Peyer's patch (tissue), 4 donors: Measurements from ENCODE around the gene MELK.

Experiments
- POLR2A ChIP-seq, 2 donors: fragments of 450-650 bp; IDR thresholded peaks; one replicate each; pipeline ENCODE4 v1.5.1; 2017; ENCODE audit warnings: antibody characterized with exemption in 2 of 2, mild to moderate bottlenecking in 2 of 2, moderate library complexity in 2 of 2
- TF ChIP-seq, protein P1 (sequence below), 6 experiments: fragments of 450-650 bp in 4 of 6; fragments of 200-600 bp in 2 of 6; sonication (generic) in 1 of 6; IDR thresholded peaks; one replicate each; pipeline ENCODE4 v1.5.1; 2017 to 2019; ENCODE audit warnings: antibody characterized with exemption in 6 of 6, mild to moderate bottlenecking in 3 of 6, moderate library complexity in 1 of 6

GRCh38 chr9:36656842-36657241 lies 84.1 kb downstream of the MELK start:
- TF ChIP-seq POLR2A (IDR thresholded peaks at IDR 0.05): no peak
- TF ChIP-seq, protein P1, sequence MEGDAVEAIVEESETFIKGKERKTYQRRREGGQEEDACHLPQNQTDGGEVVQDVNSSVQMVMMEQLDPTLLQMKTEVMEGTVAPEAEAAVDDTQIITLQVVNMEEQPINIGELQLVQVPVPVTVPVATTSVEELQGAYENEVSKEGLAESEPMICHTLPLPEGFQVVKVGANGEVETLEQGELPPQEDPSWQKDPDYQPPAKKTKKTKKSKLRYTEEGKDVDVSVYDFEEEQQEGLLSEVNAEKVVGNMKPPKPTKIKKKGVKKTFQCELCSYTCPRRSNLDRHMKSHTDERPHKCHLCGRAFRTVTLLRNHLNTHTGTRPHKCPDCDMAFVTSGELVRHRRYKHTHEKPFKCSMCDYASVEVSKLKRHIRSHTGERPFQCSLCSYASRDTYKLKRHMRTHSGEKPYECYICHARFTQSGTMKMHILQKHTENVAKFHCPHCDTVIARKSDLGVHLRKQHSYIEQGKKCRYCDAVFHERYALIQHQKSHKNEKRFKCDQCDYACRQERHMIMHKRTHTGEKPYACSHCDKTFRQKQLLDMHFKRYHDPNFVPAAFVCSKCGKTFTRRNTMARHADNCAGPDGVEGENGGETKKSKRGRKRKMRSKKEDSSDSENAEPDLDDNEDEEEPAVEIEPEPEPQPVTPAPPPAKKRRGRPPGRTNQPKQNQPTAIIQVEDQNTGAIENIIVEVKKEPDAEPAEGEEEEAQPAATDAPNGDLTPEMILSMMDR (IDR thresholded peaks at IDR 0.05): no peak
